ENCODE results near the gene SLC30A3. TPM values are rescaled to one million over a fixed set of nuclear protein-coding genes. Genes with fewer than 3 reads are reported as not detected.
A peak's percentile ranks its signal among the peaks of the same experiment; 100 is the strongest.

SLC30A3 gene
- total and polyA plus RNA-seq, 2 of the 13 experiments (the other 11 are each of a cell fraction or from before 2014, with no cell fraction given), result 0.38 to 0.79 TPM

GRCh38 chr2:27264753-27265535 is 2.1 kb upstream of the SLC30A3 start (continued):
- TF ChIP-seq ZNF234 (CRISPR knock-in tag; conservative IDR thresholded peaks at IDR 0.05), result no peak
- no peak for TF ChIP-seq TEF (CRISPR knock-in tag; IDR thresholded peaks at IDR 0.05)
- TF ChIP-seq ZNF878 (CRISPR knock-in tag; IDR thresholded peaks at IDR 0.05), result 0 out of 2 replicates have a peak, but pooled peaks have one; percentile 47
- TF ChIP-seq ZSCAN5A (CRISPR knock-in tag; IDR thresholded peaks at IDR 0.05; ENCODE audit: borderline replicate concordance), result no peak
- no peak for TF ChIP-seq ZSCAN29 (CRISPR knock-in tag; conservative IDR thresholded peaks at IDR 0.05)
- TF ChIP-seq PRMT3 (CRISPR knock-in tag; IDR thresholded peaks at IDR 0.05; ENCODE audit: borderline replicate concordance, low read depth), result 0 out of 2 replicates have a peak, but pooled peaks have one; percentile 48
- 0 out of 2 replicates have a peak, but pooled peaks have one; percentile 46 for TF ChIP-seq MEF2D (CRISPR knock-in tag; IDR thresholded peaks at IDR 0.05)
- no peak for TF ChIP-seq CSRNP2 (CRISPR knock-in tag; conservative IDR thresholded peaks at IDR 0.05; ENCODE audit: low read depth)
- peak; percentile 93 for TF ChIP-seq PATZ1 (CRISPR knock-in tag; IDR thresholded peaks at IDR 0.05)
- TF ChIP-seq FOXA1 (IDR thresholded peaks at IDR 0.05), result no peak
- no peak for TF ChIP-seq FOXA1 (CRISPR knock-in tag; IDR thresholded peaks at IDR 0.05)
- no peak for TF ChIP-seq ZNF557 (CRISPR knock-in tag; IDR thresholded peaks at IDR 0.05)
- TF ChIP-seq SNRNP70 (IDR thresholded peaks at IDR 0.05; ENCODE audit: low read depth, low read length), result no peak
- TF ChIP-seq MYNN (CRISPR knock-in tag; IDR thresholded peaks at IDR 0.05; ENCODE audit: low read depth), result no peak
- TF ChIP-seq ZNF674 (CRISPR knock-in tag; IDR thresholded peaks at IDR 0.05; ENCODE audit: low read depth), result peak; percentile 50; the same call in 1 of the 2 replicates
- TF ChIP-seq RFX5 (IDR thresholded peaks at IDR 0.05; ENCODE audit: low read depth, low read length), result no peak
- TF ChIP-seq ZNF160 (CRISPR knock-in tag; IDR thresholded peaks at IDR 0.05), result no peak
- peak; percentile 86 to 95 for TF ChIP-seq HMGXB4 (CRISPR knock-in tag; IDR thresholded peaks at IDR 0.05; ENCODE audit: borderline replicate concordance in 1 of 2, low read depth in 1 of 2)
- peak; percentile 87; the same call in 1 of the 2 replicates for TF ChIP-seq KDM3A (CRISPR knock-in tag; IDR thresholded peaks at IDR 0.05; ENCODE audit: low read depth)
- no peak for TF ChIP-seq NONO (IDR thresholded peaks at IDR 0.05)
- no peak for TF ChIP-seq NONO (CRISPR knock-in tag; conservative IDR thresholded peaks at IDR 0.05)
- TF ChIP-seq ZNF746 (CRISPR knock-in tag; IDR thresholded peaks at IDR 0.05), result peak; percentile 97
